ENCODE measurements around the gene SLC7A5. TPM values are rescaled to one million over a fixed set of nuclear protein-coding genes. Genes with fewer than 3 reads are reported as not detected.

SLC7A5 gene
- total and polyA plus RNA-seq, 2 experiments from 2014 or later, result 69.9 to 79.0 TPM

DNA sequence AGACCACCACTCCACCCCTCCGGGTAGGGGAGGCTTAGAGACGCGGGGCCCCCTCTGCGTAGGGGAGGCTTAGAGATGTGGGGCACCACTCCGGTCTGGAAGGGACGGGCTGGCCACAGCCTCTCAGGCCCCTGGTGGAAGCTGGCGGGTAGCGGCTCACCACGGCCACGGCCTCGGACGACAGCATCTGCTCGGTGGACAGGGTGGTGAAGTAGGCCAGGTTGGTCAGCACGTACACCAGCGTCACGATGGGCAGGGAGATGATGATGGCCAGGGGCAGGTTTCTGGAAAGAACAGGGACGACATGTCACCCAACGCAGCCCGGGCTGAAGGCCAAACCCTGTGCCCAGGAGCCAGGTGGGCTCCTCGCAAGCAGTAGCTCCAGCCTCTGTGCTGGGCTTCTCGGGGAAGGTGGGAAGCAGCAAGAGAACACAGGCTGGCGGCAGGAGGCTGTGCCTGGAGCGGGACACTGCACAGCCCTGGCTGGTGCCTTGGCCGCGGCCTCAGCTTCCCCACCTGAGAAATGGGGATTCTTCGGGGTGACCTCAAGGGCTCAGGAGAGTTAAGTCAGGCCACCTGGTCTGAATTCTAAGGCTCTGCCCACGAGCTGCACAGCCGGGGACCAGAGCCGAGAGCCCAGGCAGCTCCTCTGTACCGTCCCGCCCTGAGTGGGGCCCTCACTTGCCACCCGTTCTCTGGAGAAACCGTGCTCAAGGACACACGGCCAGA is 29.6 kb downstream of the SLC7A5 start:
- no peak overlapping the region for H3K27ac ChIP-seq
- no peaks in the 10 kb centered on the region for H4K20me1 ChIP-seq (ENCODE audit: insufficient read depth)
- no peak overlapping the region for H2AFZ ChIP-seq
- DNase-seq, result no peak
- H3K9me2 ChIP-seq (ENCODE audit: insufficient read depth), result no peaks in the 10 kb centered on the region
- peaks cover 41% of the 10 kb centered on the region for H3K79me2 ChIP-seq (ENCODE audit: insufficient read depth)
- H3K9me3 ChIP-seq (ENCODE audit: low read depth), result no peaks in the 10 kb centered on the region
- peaks cover 52% of the 10 kb centered on the region; the same call in 1 of the 2 replicates for H3K36me3 ChIP-seq (ENCODE audit: low read depth)
- in situ Hi-C loops (cut with MboI), result no loop called here
- 96 to 98% methylated on average over 30 to 34 of the region's 34 CpGs for WGBS, 2 experiments (ENCODE audit: low coverage in 1 of 2, low lambda C conversion rate in 2 of 2, missing lambda C conversion rate in 2 of 2)
- H3K27me3 ChIP-seq (replicated peaks; ENCODE audit: insufficient read depth), result no peaks in the 10 kb centered on the region
- TF ChIP-seq EZH2 (IDR thresholded peaks at IDR 0.05; ENCODE audit: insufficient read depth, poor library complexity, severe bottlenecking) (no peak), EZH2phosphoT487 (IDR thresholded peaks at IDR 0.05; ENCODE audit: insufficient read depth, low read depth) (no peak)
- H3F3A ChIP-seq (ENCODE audit: insufficient read depth), result no peaks in the 10 kb centered on the region
- H3K9ac ChIP-seq, result no peak overlapping the region
- H3K4me2 ChIP-seq (ENCODE audit: unreplicated experiment), result no peak overlapping the region
- H3K4me1 ChIP-seq (ENCODE audit: insufficient read depth), result no peaks in the 10 kb centered on the region
- no peak overlapping the region for H3K4me3 ChIP-seq

DNA sequence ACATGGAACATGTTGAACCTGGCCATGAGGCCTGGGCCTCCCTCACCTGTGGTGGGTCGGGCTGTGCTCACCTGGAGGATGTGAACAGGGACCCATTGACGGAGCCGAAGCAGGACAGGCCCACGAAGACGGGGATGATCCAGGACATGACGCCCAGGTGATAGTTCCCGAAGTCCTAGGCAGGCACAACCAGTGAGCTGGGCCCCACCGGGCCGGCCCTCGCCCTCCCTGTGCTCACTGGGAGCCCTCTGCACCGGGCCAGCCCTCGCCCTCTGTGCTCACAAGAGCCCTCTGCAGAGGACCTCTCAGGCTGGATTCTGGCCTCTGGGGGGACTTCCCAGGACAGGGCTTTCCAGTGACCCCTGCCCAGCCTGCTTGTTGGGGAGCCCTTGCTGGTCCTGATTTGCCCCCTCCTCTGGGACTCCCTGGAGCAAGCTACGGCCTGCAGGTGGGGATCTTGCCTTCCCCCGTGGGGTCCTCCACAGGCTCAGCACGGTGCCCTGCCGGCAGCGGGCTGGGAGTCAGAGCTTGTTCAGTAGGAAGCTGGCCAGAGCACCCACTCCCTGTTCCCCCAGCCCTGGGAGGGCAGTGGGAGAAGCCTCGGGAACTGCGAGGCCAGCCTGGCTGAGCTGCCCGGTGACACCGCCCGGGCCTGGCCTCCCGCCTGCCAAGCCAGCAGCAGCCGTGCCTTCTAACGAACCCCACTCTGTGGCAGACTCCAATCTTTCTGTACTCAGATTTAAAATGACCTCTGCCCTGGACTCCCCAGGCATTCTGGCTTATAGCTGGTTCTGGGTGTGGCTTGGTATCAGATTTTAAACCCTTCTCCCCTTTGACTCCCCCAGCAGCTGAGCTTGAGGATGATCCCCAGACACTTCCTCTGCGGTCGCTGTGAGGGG is 30.4 kb downstream of the SLC7A5 start:
- Histone ChIP-seq H3F3A (ENCODE audit: insufficient read depth) (no peaks in the 10 kb centered on the region), H3K9me2 (ENCODE audit: insufficient read depth) (no peaks in the 10 kb centered on the region), H3K79me2 (ENCODE audit: insufficient read depth) (peaks cover 33% of the 10 kb centered on the region), H3K9me3 (ENCODE audit: low read depth) (no peaks in the 10 kb centered on the region), H3K27ac (no peak overlapping the region), H3K9ac (no peak overlapping the region), H2AFZ (no peak overlapping the region), H3K4me3 (no peak overlapping the region), H3K4me1 (ENCODE audit: insufficient read depth) (no peaks in the 10 kb centered on the region), H4K20me1 (ENCODE audit: insufficient read depth) (no peaks in the 10 kb centered on the region), H3K36me3 (ENCODE audit: low read depth) (peaks cover 58% of the 10 kb centered on the region; the same call in 1 of the 2 replicates), H3K27me3 (replicated peaks; ENCODE audit: insufficient read depth) (no peaks in the 10 kb centered on the region), H3K4me2 (ENCODE audit: unreplicated experiment) (no peak overlapping the region)
- no peak for DNase-seq
- 98% methylated on average over 25 to 27 of the region's 27 CpGs for WGBS, 2 experiments (ENCODE audit: low coverage in 1 of 2, low lambda C conversion rate in 2 of 2, missing lambda C conversion rate in 2 of 2)
- in situ Hi-C loops (cut with MboI), result no loop called here
- TF ChIP-seq EZH2 (IDR thresholded peaks at IDR 0.05; ENCODE audit: insufficient read depth, poor library complexity, severe bottlenecking) (no peak), EZH2phosphoT487 (IDR thresholded peaks at IDR 0.05; ENCODE audit: insufficient read depth, low read depth) (no peak)

- Histone ChIP-seq H3K4me3 (no peak overlapping the region), H3K4me2 (ENCODE audit: unreplicated experiment) (no peak overlapping the region), H3K36me3 (ENCODE audit: low read depth) (peaks cover 59% of the 10 kb centered on the region; the same call in 1 of the 2 replicates), H3K9me3 (ENCODE audit: low read depth) (no peaks in the 10 kb centered on the region), H3K9ac (no peak overlapping the region), H3K27ac (no peak overlapping the region), H3F3A (ENCODE audit: insufficient read depth) (no peaks in the 10 kb centered on the region), H3K9me2 (ENCODE audit: insufficient read depth) (no peaks in the 10 kb centered on the region), H3K4me1 (ENCODE audit: insufficient read depth) (no peaks in the 10 kb centered on the region), H4K20me1 (ENCODE audit: insufficient read depth) (no peaks in the 10 kb centered on the region), H3K79me2 (ENCODE audit: insufficient read depth) (peaks cover 22% of the 10 kb centered on the region; the same call in 1 of the 2 replicates), H3K27me3 (replicated peaks; ENCODE audit: insufficient read depth) (no peaks in the 10 kb centered on the region), H2AFZ (no peak overlapping the region)
- in situ Hi-C loops (cut with MboI), result no loop called here
- WGBS, 2 experiments (ENCODE audit: low coverage in 1 of 2, low lambda C conversion rate in 2 of 2, missing lambda C conversion rate in 2 of 2), result 97 to 98% methylated on average over 20 to 21 of the region's 21 CpGs
- TF ChIP-seq EZH2phosphoT487 (IDR thresholded peaks at IDR 0.05; ENCODE audit: insufficient read depth, low read depth) (no peak), EZH2 (IDR thresholded peaks at IDR 0.05; ENCODE audit: insufficient read depth, poor library complexity, severe bottlenecking) (no peak)
- no peak for DNase-seq
These were observed 31.5 kb downstream of the SLC7A5 start for GRCh38 chr16:87837627-87838289.
